Left lung (tissue), 10 donors: ENCODE measurements around the gene TWSG1. TPM values are rescaled to one million over a fixed set of nuclear protein-coding genes. Genes with fewer than 3 reads are reported as not detected.
"Not testable (repeated sequence)": the region's sequence is repeated elsewhere in the genome, so short reads cannot be mapped to it uniquely, and the experiment has no call there.

ENCODE experiments used
- ATAC-seq: fragments of 200-7000 bp; cut with Tn5 transposase; one replicate; pipeline ENCODE4 v1.9.1; 2020; ENCODE audit warnings: moderate library complexity
- DNase-seq, 4 donors: peaks; one replicate each; pipeline ENCODE4 v3.0.0-alpha.2; 2013 to 2020
- H3K27ac ChIP-seq, 2 donors: fragments of 200-600 bp; sonication (generic) in 1 of 2; one replicate each; pipeline versions ENCODE4 v1.5.0 to v1.8.0; 2020 to 2021
- H3K27me3 ChIP-seq, 2 donors: fragments of 200-600 bp; sonication (generic) in 1 of 2; one replicate each; pipeline versions ENCODE4 v1.5.0 to v1.8.0; 2020 to 2021
- H3K36me3 ChIP-seq, 2 donors: fragments of 200-600 bp; sonication (generic) in 1 of 2; one replicate each; pipeline versions ENCODE4 v1.5.0 to v1.8.0; 2020 to 2021
- H3K4me1 ChIP-seq, 2 donors: fragments of 200-600 bp; one replicate each; pipeline ENCODE4 v1.8.0; 2021
- H3K4me3 ChIP-seq, 2 donors: fragments of 200-600 bp; sonication (generic) in 1 of 2; one replicate each; pipeline versions ENCODE4 v1.5.0 to v1.8.0; 2020 to 2021; ENCODE audit warnings: mild to moderate bottlenecking in 1 of 2
- H3K9me3 ChIP-seq, 2 donors: fragments of 200-600 bp; sonication (generic) in 1 of 2; one replicate each; pipeline versions ENCODE4 v1.5.0 to v1.8.0; 2020 to 2021
- CTCF ChIP-seq, 2 donors: fragments of 200-600 bp; sonication (generic) in 1 of 2; IDR thresholded peaks; one replicate each; pipeline versions ENCODE4 v1.5.0 to v1.8.0; 2021; ENCODE audit warnings: antibody characterized with exemption in 2 of 2
- intact Hi-C, 2 donors: fragments of 100-400 bp; cut with DNase I; formaldehyde crosslinking; loops; one replicate each; pipeline versions ENCODE4 v1.11.2 to v1.14.2; 2022
- polyA plus RNA-seq, 6 donors: library from polyadenylated mRNA; unstranded; fragments of 120-200 nt; gene quantifications; one replicate each; pipeline ENCODE4 v1.2.1, GENCODE V29; 2013; ENCODE audit not compliant: insufficient read length in 6 of 6
- total RNA-seq, 2 donors: library from RNA; stranded (reverse); fragmentation: NEBNext Ultra II Directional; extraction: Animal tissue kit (Norgen Biotek cat#: 25700); gene quantifications; one replicate each; pipeline ENCODE4 v1.2.1, GENCODE V29; 2021
- donor health status: DM: no; HTN: yes; CAD: no.
- donor health status: DM: no; HTN: no; CAD: no.

TWSG1 gene
- total and polyA plus RNA-seq, 8 donors: 32.2 to 78.9 (median 71.0) TPM

DNA sequence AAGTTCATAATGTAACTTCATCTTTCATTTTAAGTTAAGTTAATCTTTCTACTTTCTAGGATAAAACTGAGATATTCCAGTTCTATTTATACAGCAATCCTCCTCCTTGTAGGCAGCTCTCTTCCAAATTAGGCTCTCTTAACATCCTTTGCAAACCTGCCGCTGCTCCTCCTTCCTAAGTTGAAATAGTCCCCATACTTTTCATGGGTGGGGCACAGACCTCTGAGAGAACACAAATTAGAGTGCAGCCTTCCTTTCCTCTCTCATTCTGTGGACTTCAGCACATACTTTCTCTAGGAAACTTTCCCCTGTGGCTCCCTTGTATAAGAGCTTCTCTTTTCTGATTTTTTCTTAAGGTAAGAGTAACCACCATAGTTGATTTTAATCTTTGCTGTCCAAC is 28.3 kb downstream of the TWSG1 start:
- DNase-seq: no peak
- intact Hi-C loops: no loop called here
- Histone ChIP-seq H3K27me3 (no peaks in the 10 kb centered on the region), H3K9me3 (no peaks in the 10 kb centered on the region), H3K4me1 (no peaks in the 10 kb centered on the region), H3K27ac (no peak overlapping the region), H3K36me3 (no peaks in the 10 kb centered on the region), H3K4me3 (no peak overlapping the region)
- no peak for TF ChIP-seq CTCF (IDR thresholded peaks at IDR 0.05)
- peak; percentile 84 for ATAC-seq

DNA sequence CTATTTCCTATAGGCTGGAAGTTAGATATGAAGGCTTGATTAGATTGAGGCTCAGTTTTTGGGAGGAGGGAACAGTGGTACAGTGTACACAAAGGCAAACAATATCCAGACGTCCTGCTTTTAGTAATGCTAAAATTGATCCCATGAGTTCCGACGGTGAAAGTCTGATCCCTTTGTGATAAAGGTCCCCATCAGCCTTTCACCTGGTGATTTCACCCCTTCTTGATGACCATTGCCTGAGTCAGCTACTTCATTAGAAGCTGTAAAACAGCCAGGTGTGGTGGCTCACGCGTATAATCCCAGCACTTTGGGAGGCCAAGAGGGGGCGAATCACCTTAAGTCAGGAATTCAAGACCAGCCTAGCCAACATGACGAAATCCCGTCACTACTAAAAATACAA is 29.7 kb downstream of the TWSG1 start:
- DNase-seq: no peak
- no peak for ATAC-seq
- H3K36me3 ChIP-seq: no peaks in the 10 kb centered on the region
- no peak overlapping the region for H3K27ac ChIP-seq
- no peak for TF ChIP-seq CTCF (IDR thresholded peaks at IDR 0.05)
- intact Hi-C loops: no loop called here
- H3K4me3 ChIP-seq: no peak overlapping the region
- H3K9me3 ChIP-seq: no peaks in the 10 kb centered on the region
- H3K27me3 ChIP-seq: no peaks in the 10 kb centered on the region
- no peaks in the 10 kb centered on the region for H3K4me1 ChIP-seq

DNA sequence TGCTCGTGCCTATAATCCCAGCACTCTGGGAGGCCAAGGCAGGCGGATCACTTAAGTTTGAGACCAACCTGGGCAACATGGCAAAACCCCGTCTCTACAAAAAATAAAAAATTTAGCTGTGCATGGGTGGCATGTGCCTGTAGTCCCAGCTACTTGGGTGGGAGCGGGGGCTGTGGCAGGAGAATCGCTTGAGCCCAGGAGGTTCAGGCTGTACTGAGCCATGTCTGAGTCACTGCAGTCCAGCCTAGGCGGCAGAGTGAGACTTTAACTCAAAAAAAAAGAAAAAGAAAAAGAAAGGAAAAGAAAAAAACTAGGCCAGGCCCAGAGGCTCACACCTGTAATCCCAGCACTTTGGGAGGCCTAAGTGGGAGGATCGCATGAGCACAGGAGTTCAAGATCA is 30.8 kb downstream of the TWSG1 start:
- DNase-seq (no peak), ATAC-seq (no peak)
- no peak for TF ChIP-seq CTCF (IDR thresholded peaks at IDR 0.05)
- H3K4me3 ChIP-seq: no peak overlapping the region
- H3K27ac ChIP-seq: no peak overlapping the region
- H3K36me3 ChIP-seq: no peaks in the 10 kb centered on the region
- no peaks in the 10 kb centered on the region for H3K27me3 ChIP-seq
- no peaks in the 10 kb centered on the region for H3K9me3 ChIP-seq
- H3K4me1 ChIP-seq: no peaks in the 10 kb centered on the region
- intact Hi-C loops: no loop called here

DNA sequence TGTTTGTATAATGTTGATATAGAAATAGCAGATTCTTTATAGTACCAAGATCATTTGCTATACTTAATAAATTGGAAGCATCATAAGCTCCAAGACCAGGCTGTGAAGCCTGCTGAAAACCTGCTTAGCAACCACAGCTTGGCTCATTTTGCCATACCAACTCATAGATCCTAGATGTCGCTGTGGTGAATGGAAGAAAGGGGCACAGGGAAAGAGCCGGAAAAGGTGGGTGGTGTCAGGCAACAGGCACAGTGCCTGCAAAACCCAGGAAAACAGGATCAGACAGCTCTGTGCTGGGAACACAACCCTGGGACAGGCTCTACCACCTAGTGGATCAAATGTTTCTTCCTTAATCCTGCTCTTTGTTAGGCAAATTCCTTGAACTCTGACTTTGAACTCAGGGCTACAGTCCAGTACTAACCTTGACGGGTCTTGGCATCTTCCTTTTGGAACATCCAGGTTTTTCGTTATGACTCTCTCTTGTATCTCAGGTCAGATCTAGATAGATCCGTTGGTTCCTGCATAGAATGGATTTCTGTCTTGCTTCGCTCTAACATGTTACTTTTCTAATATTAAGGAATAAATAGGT is 31.6 kb downstream of the TWSG1 start:
- no peak overlapping the region for H3K4me3 ChIP-seq
- H3K9me3 ChIP-seq: no peaks in the 10 kb centered on the region
- H3K4me1 ChIP-seq: no peaks in the 10 kb centered on the region
- intact Hi-C loops: no loop called here
- no peaks in the 10 kb centered on the region for H3K36me3 ChIP-seq
- no peaks in the 10 kb centered on the region for H3K27me3 ChIP-seq
- no peak for TF ChIP-seq CTCF (IDR thresholded peaks at IDR 0.05)
- no peak overlapping the region for H3K27ac ChIP-seq
- DNase-seq (peak in 1 of 4 donors; percentile 59), ATAC-seq (peak; percentile 79)

DNA sequence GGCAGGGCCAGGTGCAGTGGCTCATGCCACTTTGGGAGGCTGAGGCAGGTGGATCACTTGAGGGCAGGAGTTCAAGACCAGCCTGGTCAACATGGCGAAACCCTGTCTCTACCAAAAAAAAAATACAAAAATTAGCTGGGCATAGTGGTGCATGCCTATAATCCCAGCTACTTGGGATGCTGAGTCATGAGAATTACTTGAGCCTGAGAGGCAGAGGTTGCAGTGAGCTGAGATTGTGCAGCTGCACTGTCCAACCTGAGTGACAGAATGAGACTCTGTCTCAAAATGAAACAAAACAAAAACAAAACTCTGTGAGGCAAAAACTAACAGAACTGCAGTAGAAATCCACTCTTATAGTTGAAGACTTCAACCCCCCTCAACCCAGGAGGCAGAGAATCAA is 38.7 kb downstream of the TWSG1 start:
- H3K9me3 ChIP-seq, H3K36me3 ChIP-seq, DNase-seq, intact Hi-C loops, H3K4me3 ChIP-seq, ATAC-seq, H3K4me1 ChIP-seq, H3K27ac ChIP-seq, H3K27me3 ChIP-seq: not testable (repeated sequence)

GRCh38 chr18:9379118-9379517 is 44.5 kb downstream of the TWSG1 start:
- Histone ChIP-seq H3K9me3 (no peaks in the 10 kb centered on the region), H3K4me1 (no peaks in the 10 kb centered on the region), H3K27ac (no peak overlapping the region), H3K27me3 (no peaks in the 10 kb centered on the region), H3K4me3 (no peak overlapping the region), H3K36me3 (peaks cover 0 to 3% of the 10 kb centered on the region in 2 donors)
- TF ChIP-seq CTCF (IDR thresholded peaks at IDR 0.05): no peak
- ATAC-seq (no peak), DNase-seq (no peak)
- intact Hi-C loops: no loop called here
